ENCODE measurements around the gene DTX2.
"Not testable (repeated sequence)": the region's sequence is repeated elsewhere in the genome, so short reads cannot be mapped to it uniquely, and the experiment has no call there.

The DTX2 gene

DNA sequence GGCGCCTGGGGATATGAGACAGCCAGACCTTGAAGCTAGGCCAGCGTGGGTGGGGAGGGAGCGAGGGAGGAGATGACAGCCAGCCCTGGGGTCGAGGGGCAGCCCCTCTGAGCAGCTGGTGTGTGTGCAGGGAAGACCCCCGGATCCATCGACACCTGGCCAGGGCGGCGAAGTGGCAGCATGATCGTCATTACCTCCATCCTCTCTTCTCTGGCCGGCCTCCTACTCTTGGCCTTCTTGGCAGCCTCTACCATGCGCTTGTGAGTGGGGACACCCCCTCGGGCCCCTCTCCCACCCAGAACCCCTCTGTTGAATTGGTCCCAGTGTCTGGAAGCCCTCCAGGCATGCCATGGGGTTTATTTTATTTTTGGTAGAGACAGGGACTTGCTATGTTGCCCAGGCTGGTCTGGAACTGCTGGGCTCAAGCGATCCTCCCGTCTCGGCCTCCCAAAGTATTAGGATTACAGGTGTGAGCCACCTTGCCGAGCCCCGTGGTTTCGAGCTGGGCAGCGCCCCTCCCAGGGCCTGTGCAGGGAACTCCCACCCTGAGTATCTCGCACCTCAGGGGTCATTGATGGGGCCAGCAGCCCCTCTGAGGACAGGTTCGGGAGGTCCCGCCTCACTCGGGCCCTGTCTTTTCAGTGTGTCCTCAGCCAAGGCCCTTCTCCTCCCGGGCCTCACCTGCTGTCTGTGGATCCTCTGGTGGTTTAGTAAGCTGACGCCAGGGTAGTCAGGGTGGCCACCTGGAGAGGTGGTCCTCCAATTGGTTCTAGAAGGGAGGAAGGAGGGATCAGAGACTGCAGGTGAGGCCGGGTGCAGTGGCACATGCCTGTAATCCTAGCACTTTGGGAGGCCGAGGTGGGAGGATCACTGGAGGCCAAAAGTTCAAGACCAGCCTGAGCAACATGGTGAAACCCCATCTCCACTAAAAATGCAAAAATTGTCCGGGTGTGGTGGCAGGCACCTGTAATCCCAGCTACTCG, 52.6 kb downstream of the DTX2 start:
- H2BK15ac ChIP-seq (ENCODE audit: low read depth, poor library complexity, severe bottlenecking): no peak overlapping the region
- H3K9ac ChIP-seq (ENCODE audit: low read length): no peak overlapping the region
- no peak overlapping the region for H3K23ac ChIP-seq (ENCODE audit: low read length in 2 of 2)
- no peak overlapping the region for H2AFZ ChIP-seq (ENCODE audit: low read depth, low read length)
- peaks cover 0 to 4% of the 10 kb centered on the region in 2 experiments for H3K27me3 ChIP-seq (ENCODE audit: control insufficient read depth in 1 of 2, insufficient read depth in 1 of 2, low read length in 2 of 2)
- H3K14ac ChIP-seq (ENCODE audit: low read length in 2 of 2): no peak overlapping the region
- no peak overlapping the region for H4K91ac ChIP-seq (ENCODE audit: low read length)
- no peak overlapping the region for H2BK120ac ChIP-seq (ENCODE audit: low read depth, low read length)
- H4K8ac ChIP-seq (ENCODE audit: low read length): no peak overlapping the region
- H3K9me3 ChIP-seq (ENCODE audit: control insufficient read depth, low read length): no peaks in the 10 kb centered on the region
- no peak overlapping the region for H2BK12ac ChIP-seq (ENCODE audit: low read length in 2 of 2)
- no peak overlapping the region for H3K18ac ChIP-seq (ENCODE audit: low read depth in 1 of 2, low read length in 2 of 2)
- H3K4ac ChIP-seq (ENCODE audit: low read depth in 1 of 2, low read length in 2 of 2): no peak overlapping the region
- WGBS: 91% methylated on average over 28 of the region's 29 CpGs
- no peak overlapping the region for H3K27ac ChIP-seq (ENCODE audit: low read length, poor library complexity, severe bottlenecking)
- no peaks in the 10 kb centered on the region for H3K79me1 ChIP-seq (replicated peaks; ENCODE audit: low read length, poor library complexity, severe bottlenecking)
- H3K4me2 ChIP-seq (ENCODE audit: low read length, poor library complexity, severe bottlenecking): no peak overlapping the region
- no peak for DNase-seq
- H3K4me1 ChIP-seq (ENCODE audit: control insufficient read depth, insufficient read depth, low read depth, low read length): peaks cover 22% of the 10 kb centered on the region
- H3K4me3 ChIP-seq (ENCODE audit: insufficient read depth in 1 of 2, low read depth in 1 of 2, low read length in 2 of 2): no peak overlapping the region
- no peak overlapping the region for H2BK5ac ChIP-seq (ENCODE audit: low read depth, low read length, poor library complexity, severe bottlenecking)
- H2AK5ac ChIP-seq (ENCODE audit: low read length, severe bottlenecking): no peak overlapping the region
- H3K36me3 ChIP-seq (ENCODE audit: control insufficient read depth in 1 of 2, insufficient read depth in 2 of 2, low read depth in 1 of 2, low read length in 2 of 2): no peaks in the 10 kb centered on the region

DNA sequence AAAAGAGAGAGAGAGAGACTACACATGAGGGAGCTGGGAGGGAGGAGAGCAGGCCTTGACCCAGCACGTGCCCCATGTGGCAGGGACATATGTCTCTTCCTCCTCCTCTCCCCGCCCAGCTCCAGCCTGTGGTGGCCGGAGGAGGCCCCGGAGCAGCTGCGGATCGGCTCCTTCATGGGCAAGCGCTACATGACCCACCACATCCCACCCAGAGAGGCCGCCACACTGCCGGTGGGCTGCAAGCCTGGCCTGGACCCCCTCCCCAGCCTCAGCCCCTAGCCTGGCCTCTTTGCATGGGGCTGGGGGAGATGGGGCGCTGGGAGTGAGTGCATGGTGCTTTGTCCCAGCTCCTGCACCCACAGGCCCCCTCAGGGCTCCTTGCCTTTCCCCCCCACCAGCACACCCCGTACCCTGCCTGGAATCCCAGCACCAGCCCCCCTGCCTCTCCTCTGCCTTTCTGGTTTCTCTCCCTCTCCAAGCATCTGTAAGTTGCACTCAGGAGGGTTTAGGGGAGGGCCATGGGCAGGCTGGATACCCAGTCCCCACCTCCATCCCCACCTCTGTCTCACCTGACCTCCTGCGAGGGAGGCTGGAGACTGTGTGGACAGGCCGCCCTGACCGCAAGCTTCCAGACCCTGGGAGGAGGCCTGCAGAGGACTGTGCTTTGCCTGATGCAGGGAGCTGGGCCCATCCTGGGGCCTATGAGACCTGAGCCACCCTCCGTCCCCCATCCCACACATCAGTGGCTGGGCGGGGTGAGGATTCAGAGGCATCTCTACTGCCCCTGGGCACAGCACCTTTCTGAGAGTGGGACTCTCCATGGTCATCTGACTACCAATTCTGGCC, 53.6 kb downstream of the DTX2 start:
- no peak overlapping the region for H3K27ac ChIP-seq (ENCODE audit: low read length, poor library complexity, severe bottlenecking)
- H4K8ac ChIP-seq (ENCODE audit: low read length): peak overlapping the region; percentile 93
- no peak overlapping the region for H3K4me3 ChIP-seq (ENCODE audit: insufficient read depth in 1 of 2, low read depth in 1 of 2, low read length in 2 of 2)
- peak overlapping the region; percentile 6 to 95 for H3K18ac ChIP-seq (ENCODE audit: low read depth in 1 of 2, low read length in 2 of 2)
- H2BK15ac ChIP-seq (ENCODE audit: low read depth, poor library complexity, severe bottlenecking): no peak overlapping the region
- no peak overlapping the region for H2AK5ac ChIP-seq (ENCODE audit: low read length, severe bottlenecking)
- no peak overlapping the region for H3K4me2 ChIP-seq (ENCODE audit: low read length, poor library complexity, severe bottlenecking)
- H3K14ac ChIP-seq (ENCODE audit: low read length in 2 of 2): peak overlapping the region in 1 of 2 experiments; percentile 87
- H3K27me3 ChIP-seq (ENCODE audit: control insufficient read depth in 1 of 2, insufficient read depth in 1 of 2, low read length in 2 of 2): peaks cover 0 to 4% of the 10 kb centered on the region in 2 experiments
- peak overlapping the region in 1 of 2 experiments; percentile 40 for H3K23ac ChIP-seq (ENCODE audit: low read length in 2 of 2)
- no peaks in the 10 kb centered on the region for H3K36me3 ChIP-seq (ENCODE audit: control insufficient read depth in 1 of 2, insufficient read depth in 2 of 2, low read depth in 1 of 2, low read length in 2 of 2)
- no peaks in the 10 kb centered on the region for H3K79me1 ChIP-seq (replicated peaks; ENCODE audit: low read length, poor library complexity, severe bottlenecking)
- H2BK120ac ChIP-seq (ENCODE audit: low read depth, low read length): peak overlapping the region; percentile 73
- peak overlapping the region; percentile 31 for H4K91ac ChIP-seq (ENCODE audit: low read length)
- H3K9me3 ChIP-seq (ENCODE audit: control insufficient read depth, low read length): no peaks in the 10 kb centered on the region
- H2BK12ac ChIP-seq (ENCODE audit: low read length in 2 of 2): peak overlapping the region in 1 of 2 experiments; percentile 99
- peak overlapping the region; percentile 77 for H2AFZ ChIP-seq (ENCODE audit: low read depth, low read length)
- H2BK5ac ChIP-seq (ENCODE audit: low read depth, low read length, poor library complexity, severe bottlenecking): no peak overlapping the region
- H3K4me1 ChIP-seq (ENCODE audit: control insufficient read depth, insufficient read depth, low read depth, low read length): peaks cover 17% of the 10 kb centered on the region
- no peak overlapping the region for H3K9ac ChIP-seq (ENCODE audit: low read length)
- 90% methylated on average over 10 of the region's 16 CpGs for WGBS
- DNase-seq: peak; percentile 14
- H3K4ac ChIP-seq (ENCODE audit: low read depth in 1 of 2, low read length in 2 of 2): peak overlapping the region; percentile 62 to 85

DNA sequence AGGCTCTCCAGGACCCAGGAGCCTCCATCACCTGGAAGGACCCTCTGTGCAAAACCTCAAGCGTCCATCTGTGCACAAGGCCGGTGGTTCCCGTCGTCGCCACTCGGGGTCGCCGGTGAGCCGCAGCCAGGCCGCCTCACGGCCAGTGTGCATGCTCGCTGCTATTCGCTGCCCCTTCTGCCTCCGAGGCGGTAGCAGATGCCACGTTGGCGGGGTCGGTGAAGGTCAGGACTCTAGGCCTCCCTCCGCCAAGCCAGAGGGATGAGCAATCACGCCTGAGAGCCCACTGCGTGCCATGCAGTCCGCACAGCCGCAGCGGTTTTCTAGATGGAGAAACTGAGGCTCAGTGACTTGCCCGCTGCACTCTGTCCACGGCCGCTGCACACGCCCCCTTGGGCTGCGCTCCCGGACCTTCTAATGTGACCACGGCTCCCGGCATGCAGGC, 54.5 kb downstream of the DTX2 start:
- Histone ChIP-seq H3K18ac (ENCODE audit: low read depth in 1 of 2, low read length in 2 of 2) (no peak overlapping the region), H4K8ac (ENCODE audit: low read length) (no peak overlapping the region), H3K4ac (ENCODE audit: low read depth in 1 of 2, low read length in 2 of 2) (no peak overlapping the region), H2BK120ac (ENCODE audit: low read depth, low read length) (no peak overlapping the region), H3K4me2 (ENCODE audit: low read length, poor library complexity, severe bottlenecking) (no peak overlapping the region), H2BK5ac (ENCODE audit: low read depth, low read length, poor library complexity, severe bottlenecking) (no peak overlapping the region), H2AFZ (ENCODE audit: low read depth, low read length) (no peak overlapping the region), H4K91ac (ENCODE audit: low read length) (no peak overlapping the region), H3K79me1 (replicated peaks; ENCODE audit: low read length, poor library complexity, severe bottlenecking) (no peaks in the 10 kb centered on the region), H3K9ac (ENCODE audit: low read length) (no peak overlapping the region), H2AK5ac (ENCODE audit: low read length, severe bottlenecking) (no peak overlapping the region), H3K4me1 (ENCODE audit: control insufficient read depth, insufficient read depth, low read depth, low read length) (peaks cover 12% of the 10 kb centered on the region), H3K14ac (ENCODE audit: low read length in 2 of 2) (no peak overlapping the region), H3K23ac (ENCODE audit: low read length in 2 of 2) (no peak overlapping the region), H3K27ac (ENCODE audit: low read length, poor library complexity, severe bottlenecking) (no peak overlapping the region), H3K4me3 (ENCODE audit: insufficient read depth in 1 of 2, low read depth in 1 of 2, low read length in 2 of 2) (peak overlapping the region in 1 of 2 experiments; percentile 47), H3K9me3 (ENCODE audit: control insufficient read depth, low read length) (no peaks in the 10 kb centered on the region), H2BK12ac (ENCODE audit: low read length in 2 of 2) (no peak overlapping the region), H3K36me3 (ENCODE audit: control insufficient read depth in 1 of 2, insufficient read depth in 2 of 2, low read depth in 1 of 2, low read length in 2 of 2) (no peaks in the 10 kb centered on the region), H2BK15ac (ENCODE audit: low read depth, poor library complexity, severe bottlenecking) (no peak overlapping the region), H3K27me3 (ENCODE audit: control insufficient read depth in 1 of 2, insufficient read depth in 1 of 2, low read length in 2 of 2) (peaks cover 0 to 4% of the 10 kb centered on the region in 2 experiments)
- no peak for DNase-seq
- no CpG with 5 or more reads among the region's 32 CpGs for WGBS

DNA sequence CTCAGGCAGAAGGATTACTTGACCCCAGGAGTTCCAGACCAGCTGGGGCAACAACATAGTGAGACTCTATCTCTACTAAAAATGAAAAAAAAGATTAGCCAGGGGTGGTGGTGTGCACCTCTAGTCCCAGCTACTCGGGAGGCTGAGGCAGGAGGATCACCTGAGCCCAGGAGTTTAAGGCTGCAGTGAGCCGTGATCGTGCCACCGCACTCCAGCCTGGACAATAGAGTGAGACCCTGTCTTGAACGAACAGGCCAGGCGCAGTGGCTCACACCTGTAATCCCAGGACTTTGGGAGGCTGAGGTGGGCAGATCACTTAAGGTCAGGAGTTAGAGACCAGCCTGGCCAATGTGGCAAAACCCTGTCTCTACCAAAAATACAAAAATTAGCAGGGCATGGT, 55.4 kb downstream of the DTX2 start:
- not testable (repeated sequence) for H2AK5ac ChIP-seq (ENCODE audit: low read length, severe bottlenecking); DNase-seq
- no CpG with 5 or more reads among the region's 6 CpGs for WGBS

More for the DNA sequence above, 55.4 kb downstream of the DTX2 start:
- H4K8ac ChIP-seq (ENCODE audit: low read length); H4K91ac ChIP-seq (ENCODE audit: low read length); H3K4ac ChIP-seq (ENCODE audit: low read depth in 1 of 2, low read length in 2 of 2); H3K23ac ChIP-seq (ENCODE audit: low read length in 2 of 2); H2BK12ac ChIP-seq (ENCODE audit: low read length in 2 of 2); H2BK15ac ChIP-seq (ENCODE audit: low read depth, poor library complexity, severe bottlenecking); H2BK120ac ChIP-seq (ENCODE audit: low read depth, low read length); H3K36me3 ChIP-seq (ENCODE audit: control insufficient read depth in 1 of 2, insufficient read depth in 2 of 2, low read depth in 1 of 2, low read length in 2 of 2); H3K4me3 ChIP-seq (ENCODE audit: insufficient read depth in 1 of 2, low read depth in 1 of 2, low read length in 2 of 2); H3K4me2 ChIP-seq (ENCODE audit: low read length, poor library complexity, severe bottlenecking); H3K27me3 ChIP-seq (ENCODE audit: control insufficient read depth in 1 of 2, insufficient read depth in 1 of 2, low read length in 2 of 2); H3K27ac ChIP-seq (ENCODE audit: low read length, poor library complexity, severe bottlenecking); H3K79me1 ChIP-seq (replicated peaks; ENCODE audit: low read length, poor library complexity, severe bottlenecking); H2AFZ ChIP-seq (ENCODE audit: low read depth, low read length); H3K18ac ChIP-seq (ENCODE audit: low read depth in 1 of 2, low read length in 2 of 2); H3K14ac ChIP-seq (ENCODE audit: low read length in 2 of 2); H3K9ac ChIP-seq (ENCODE audit: low read length); H2BK5ac ChIP-seq (ENCODE audit: low read depth, low read length, poor library complexity, severe bottlenecking); H3K9me3 ChIP-seq (ENCODE audit: control insufficient read depth, low read length): not testable (repeated sequence)
- peaks cover 12% of the 10 kb centered on the region for H3K4me1 ChIP-seq (ENCODE audit: control insufficient read depth, insufficient read depth, low read depth, low read length)

All from mesenchymal stem cell (in vitro differentiated cells and primary cell).